ENCODE results near the gene SMCO1.

Gene SMCO1, protein sequence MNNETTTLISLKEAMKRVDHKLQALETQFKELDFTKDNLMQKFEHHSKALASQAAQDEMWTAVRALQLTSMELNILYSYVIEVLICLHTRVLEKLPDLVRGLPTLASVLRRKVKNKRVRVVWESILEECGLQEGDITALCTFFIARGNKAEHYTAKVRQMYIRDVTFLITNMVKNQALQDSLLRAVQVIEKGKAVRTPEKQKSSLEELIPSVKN

GRCh38 chr3:196514913-196515621 is at the start of gene SMCO1:
Gene SMCO1, minus strand, starts transcription at chr3:196515346. Its CDS starts 137 bp downstream, at chr3:196515209.
- TF ChIP-seq, protein P1, sequence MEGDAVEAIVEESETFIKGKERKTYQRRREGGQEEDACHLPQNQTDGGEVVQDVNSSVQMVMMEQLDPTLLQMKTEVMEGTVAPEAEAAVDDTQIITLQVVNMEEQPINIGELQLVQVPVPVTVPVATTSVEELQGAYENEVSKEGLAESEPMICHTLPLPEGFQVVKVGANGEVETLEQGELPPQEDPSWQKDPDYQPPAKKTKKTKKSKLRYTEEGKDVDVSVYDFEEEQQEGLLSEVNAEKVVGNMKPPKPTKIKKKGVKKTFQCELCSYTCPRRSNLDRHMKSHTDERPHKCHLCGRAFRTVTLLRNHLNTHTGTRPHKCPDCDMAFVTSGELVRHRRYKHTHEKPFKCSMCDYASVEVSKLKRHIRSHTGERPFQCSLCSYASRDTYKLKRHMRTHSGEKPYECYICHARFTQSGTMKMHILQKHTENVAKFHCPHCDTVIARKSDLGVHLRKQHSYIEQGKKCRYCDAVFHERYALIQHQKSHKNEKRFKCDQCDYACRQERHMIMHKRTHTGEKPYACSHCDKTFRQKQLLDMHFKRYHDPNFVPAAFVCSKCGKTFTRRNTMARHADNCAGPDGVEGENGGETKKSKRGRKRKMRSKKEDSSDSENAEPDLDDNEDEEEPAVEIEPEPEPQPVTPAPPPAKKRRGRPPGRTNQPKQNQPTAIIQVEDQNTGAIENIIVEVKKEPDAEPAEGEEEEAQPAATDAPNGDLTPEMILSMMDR (conservative IDR thresholded peaks at IDR 0.05; ENCODE audit: low read length): no peak
- DNase-seq (ENCODE audit: low read depth): no peak
- H3K4me3 ChIP-seq (ENCODE audit: low read length): no peak within 1 kb of the TSS

- TF ChIP-seq, protein P1 (conservative IDR thresholded peaks at IDR 0.05; ENCODE audit: low read length): no peak
- no peak overlapping the region for H3K4me3 ChIP-seq (ENCODE audit: low read length)
- no peak for DNase-seq (ENCODE audit: low read depth)
These were observed 48.6 kb upstream of the SMCO1 start for GRCh38 chr3:196563721-196564225.

- no peak for DNase-seq (ENCODE audit: low read depth)
- no peak overlapping the region for H3K4me3 ChIP-seq (ENCODE audit: low read length)
- TF ChIP-seq, protein P1 (conservative IDR thresholded peaks at IDR 0.05; ENCODE audit: low read length): no peak
These were observed 44.7 kb upstream of the SMCO1 start for GRCh38 chr3:196559826-196560225.

- H3K4me3 ChIP-seq (ENCODE audit: low read length): no peak overlapping the region
- TF ChIP-seq, protein P1 (conservative IDR thresholded peaks at IDR 0.05; ENCODE audit: low read length): no peak
- DNase-seq (ENCODE audit: low read depth): no peak
These were observed 43.3 kb upstream of the SMCO1 start for GRCh38 chr3:196558476-196558875.

DNA sequence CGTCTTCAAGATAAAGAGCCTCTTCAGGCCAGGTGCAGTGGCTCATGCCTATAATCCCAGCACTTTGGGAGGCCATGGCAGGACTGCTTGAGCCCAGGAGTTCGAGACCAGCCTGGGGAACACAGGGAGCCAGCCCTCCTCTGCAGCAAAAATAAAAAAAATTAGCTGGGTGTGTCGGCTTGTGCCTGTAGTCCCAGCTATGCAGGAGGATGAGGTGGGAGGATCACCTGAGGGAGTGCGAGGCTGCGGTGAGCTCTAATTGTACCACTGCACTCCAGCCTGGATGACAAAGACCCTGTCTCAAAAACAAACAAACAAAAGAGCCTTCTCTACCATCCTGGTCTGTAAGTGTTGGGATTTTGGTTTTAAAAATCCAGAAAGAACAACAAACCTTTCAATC is 42.1 kb upstream of the SMCO1 start:
- H3K4me3 ChIP-seq (ENCODE audit: low read length): no peak overlapping the region
- DNase-seq (ENCODE audit: low read depth): no peak
- TF ChIP-seq, protein P1 (conservative IDR thresholded peaks at IDR 0.05; ENCODE audit: low read length): no peak

DNA sequence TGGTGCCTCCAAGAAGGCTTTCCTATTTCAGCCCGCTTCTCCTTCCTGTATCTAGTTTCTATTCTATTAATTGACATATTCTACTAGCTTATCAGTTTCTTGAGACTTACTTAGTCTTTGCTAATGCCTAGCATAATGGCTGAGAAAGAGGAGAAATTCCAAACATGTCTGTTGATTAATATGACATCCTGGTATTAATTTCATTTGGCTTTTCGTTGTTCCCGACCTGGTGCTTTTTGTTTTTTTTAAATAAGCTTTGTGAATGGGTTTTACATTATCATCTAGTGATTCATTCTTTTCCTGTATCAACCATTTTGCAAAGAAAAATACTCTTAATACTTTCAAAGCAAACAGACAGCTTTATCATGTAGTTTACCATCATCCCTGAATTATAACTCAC is 40.1 kb upstream of the SMCO1 start:
- TF ChIP-seq, protein P1 (conservative IDR thresholded peaks at IDR 0.05; ENCODE audit: low read length): no peak
- DNase-seq (ENCODE audit: low read depth): no peak
- H3K4me3 ChIP-seq (ENCODE audit: low read length): no peak overlapping the region

DNA sequence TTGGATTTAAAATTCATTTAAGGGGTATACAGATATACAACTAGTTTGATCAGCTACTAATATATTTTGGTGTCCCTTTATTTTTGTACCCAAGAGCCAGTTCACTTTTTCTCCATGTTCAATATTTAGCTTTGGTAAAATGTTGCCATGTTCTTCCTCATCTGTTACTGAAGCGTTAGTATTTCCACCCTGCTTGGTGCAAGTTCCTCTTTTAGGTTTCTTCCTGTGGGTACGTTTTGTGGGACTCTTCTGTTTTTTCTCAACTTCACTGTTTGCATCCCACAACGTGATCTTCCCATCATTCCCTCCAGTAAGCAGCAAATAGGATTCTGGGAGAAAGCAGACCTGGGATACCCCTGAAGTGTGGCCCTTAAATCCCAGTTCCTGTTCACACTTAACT is 39.1 kb upstream of the SMCO1 start:
- TF ChIP-seq, protein P1 (conservative IDR thresholded peaks at IDR 0.05; ENCODE audit: low read length): no peak
- no peak for DNase-seq (ENCODE audit: low read depth)
- H3K4me3 ChIP-seq (ENCODE audit: low read length): no peak overlapping the region
